Brain microvascular endothelial cell (primary cell): Measurements from ENCODE around the gene KCNJ15.
A peak's percentile ranks its signal among the peaks of the same experiment; 100 is the strongest.

Experiments
- DNase-seq: peaks from one replicate; pipeline ENCODE4 v3.0.0-alpha.2; 2020
- H3K27ac ChIP-seq: fragments of 250-450 bp; sonication (Bioruptor Pico); 2 replicates; pipeline ENCODE4 v1.5.1; 2020; ENCODE audit warnings: mild to moderate bottlenecking, moderate library complexity
- H3K27me3 ChIP-seq: fragments of 250-450 bp; sonication (Bioruptor Pico); replicated peaks from 2 replicates; pipeline ENCODE4 v1.5.1; 2020; ENCODE audit warnings: mild to moderate bottlenecking
- H3K36me3 ChIP-seq: fragments of 250-450 bp; sonication (Bioruptor Pico); replicated peaks from 2 replicates; pipeline ENCODE4 v1.5.1; 2020; ENCODE audit warnings: mild to moderate bottlenecking
- H3K4me3 ChIP-seq: 2 replicates; pipeline ENCODE4 v1.5.1; 2011; ENCODE audit warnings: low read depth, mild to moderate bottlenecking, control low read depth, low read length, moderate library complexity
- in situ Hi-C: cut with HindIII; loops from 2 replicates; pipeline ENCODE4 v1.10.0; 2017; ENCODE audit warnings: low sequenced_read_pairs, low pct_ligation_motif_present
- TF ChIP-seq, protein P1 (sequence below): IDR thresholded peaks from 2 replicates; pipeline ENCODE4 v1.5.1; 2011; ENCODE audit warnings: low read depth, mild to moderate bottlenecking, moderate library complexity, low read length, control low read depth, inconsistent platforms; ENCODE audit errors: missing control alignments

The KCNJ15 gene

DNA sequence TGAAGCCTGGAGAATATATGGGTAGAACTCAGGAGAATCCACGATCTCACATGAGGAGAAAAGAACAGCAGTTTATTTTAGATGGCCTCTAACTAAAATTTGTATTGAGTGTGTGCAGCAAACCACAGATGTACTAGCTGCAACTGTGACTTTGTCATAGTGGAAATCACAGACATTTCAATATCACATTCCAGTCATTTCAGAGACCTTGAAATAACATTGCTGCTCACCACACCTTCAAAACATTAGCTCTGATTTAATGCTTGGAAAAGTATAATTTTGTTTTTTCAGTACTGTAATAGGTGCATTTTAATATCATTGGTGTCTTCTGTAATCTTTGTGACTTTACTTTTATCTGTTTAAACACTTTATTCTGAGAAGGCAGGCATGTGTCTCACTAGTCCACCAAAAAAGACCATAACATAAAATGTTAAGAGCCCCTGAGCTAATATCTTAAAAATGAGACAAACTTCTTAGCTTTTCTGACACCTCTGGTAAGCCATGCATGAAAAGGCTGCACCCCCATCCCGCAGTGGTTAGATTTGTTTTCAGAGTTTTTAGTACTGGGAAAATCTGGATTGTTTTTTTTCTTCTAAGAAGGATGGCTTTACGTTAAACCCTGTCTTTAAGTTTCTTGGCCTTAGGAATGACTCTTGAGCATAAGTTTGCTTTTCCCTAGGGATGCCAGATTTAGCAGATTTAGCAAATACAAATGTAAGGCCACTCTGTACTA, 30.1 kb downstream of the KCNJ15 start:
- H3K27me3 ChIP-seq: no peaks in the 10 kb centered on the region
- no peak overlapping the region for H3K4me3 ChIP-seq
- DNase-seq: no peak
- peak overlapping the region; percentile 37 for H3K27ac ChIP-seq
- in situ Hi-C loops: no loop called here
- TF ChIP-seq, protein P1, sequence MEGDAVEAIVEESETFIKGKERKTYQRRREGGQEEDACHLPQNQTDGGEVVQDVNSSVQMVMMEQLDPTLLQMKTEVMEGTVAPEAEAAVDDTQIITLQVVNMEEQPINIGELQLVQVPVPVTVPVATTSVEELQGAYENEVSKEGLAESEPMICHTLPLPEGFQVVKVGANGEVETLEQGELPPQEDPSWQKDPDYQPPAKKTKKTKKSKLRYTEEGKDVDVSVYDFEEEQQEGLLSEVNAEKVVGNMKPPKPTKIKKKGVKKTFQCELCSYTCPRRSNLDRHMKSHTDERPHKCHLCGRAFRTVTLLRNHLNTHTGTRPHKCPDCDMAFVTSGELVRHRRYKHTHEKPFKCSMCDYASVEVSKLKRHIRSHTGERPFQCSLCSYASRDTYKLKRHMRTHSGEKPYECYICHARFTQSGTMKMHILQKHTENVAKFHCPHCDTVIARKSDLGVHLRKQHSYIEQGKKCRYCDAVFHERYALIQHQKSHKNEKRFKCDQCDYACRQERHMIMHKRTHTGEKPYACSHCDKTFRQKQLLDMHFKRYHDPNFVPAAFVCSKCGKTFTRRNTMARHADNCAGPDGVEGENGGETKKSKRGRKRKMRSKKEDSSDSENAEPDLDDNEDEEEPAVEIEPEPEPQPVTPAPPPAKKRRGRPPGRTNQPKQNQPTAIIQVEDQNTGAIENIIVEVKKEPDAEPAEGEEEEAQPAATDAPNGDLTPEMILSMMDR: no peak
- H3K36me3 ChIP-seq: no peaks in the 10 kb centered on the region

DNA sequence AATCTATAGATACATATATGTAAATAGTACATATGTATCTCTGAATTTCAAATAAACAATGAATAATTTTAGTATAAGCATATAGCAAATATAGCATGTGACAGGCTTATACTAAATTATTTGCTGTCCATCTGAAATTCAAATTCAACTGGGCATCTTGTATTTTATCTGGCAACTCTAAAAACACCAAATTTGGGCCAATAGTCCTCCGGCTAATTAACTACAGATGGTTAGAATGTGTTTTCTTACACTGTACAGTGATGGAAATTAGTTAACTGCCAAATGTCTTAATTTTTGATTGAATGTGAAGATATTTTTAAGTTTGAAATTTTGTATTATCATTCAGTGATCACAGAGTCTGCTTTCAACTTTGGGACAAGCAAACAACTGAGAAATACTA, 30.7 kb downstream of the KCNJ15 start:
- Histone ChIP-seq H3K36me3 (no peaks in the 10 kb centered on the region), H3K27me3 (no peaks in the 10 kb centered on the region), H3K27ac (peak overlapping the region; percentile 37), H3K4me3 (no peak overlapping the region)
- in situ Hi-C loops: no loop called here
- DNase-seq: no peak
- TF ChIP-seq, protein P1: no peak

DNA sequence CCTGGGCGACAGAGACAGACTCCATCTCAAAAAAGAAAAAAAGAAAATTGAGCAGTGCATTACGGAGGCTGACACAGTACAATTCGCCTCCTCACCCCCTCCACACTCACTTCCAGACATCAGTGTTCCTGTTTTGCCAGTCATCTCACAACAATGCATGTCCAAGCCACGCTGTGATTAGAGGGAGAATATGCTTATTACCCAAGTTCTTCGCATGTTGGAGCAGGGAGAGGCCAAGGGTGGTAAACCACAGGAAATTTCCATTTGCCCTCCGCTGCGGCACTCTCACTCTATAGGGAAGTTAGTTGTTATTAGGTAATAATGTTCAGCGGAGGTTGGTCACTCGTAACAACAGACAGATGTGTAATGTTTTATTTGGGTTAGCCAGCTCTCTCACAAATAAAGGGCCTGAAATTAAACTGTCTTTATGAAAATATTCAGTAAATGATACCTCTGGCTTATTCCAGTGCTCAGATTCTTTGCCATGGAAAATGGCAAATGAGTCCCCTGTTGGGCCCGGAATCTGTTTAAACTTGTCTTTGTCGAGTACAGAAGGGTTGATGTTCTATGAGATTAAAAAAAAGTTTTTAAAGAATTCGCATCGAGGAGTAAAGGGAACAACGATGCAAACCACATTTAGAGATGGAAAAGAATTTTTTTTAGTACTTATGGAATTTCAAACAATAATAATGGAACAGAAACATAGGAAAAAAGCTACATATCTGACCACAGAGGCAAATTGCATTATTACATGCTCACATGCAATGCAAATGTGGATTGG, 33.1 kb downstream of the KCNJ15 start:
- no peak overlapping the region for H3K4me3 ChIP-seq
- TF ChIP-seq, protein P1: no peak
- no peaks in the 10 kb centered on the region for H3K27me3 ChIP-seq
- DNase-seq: peak; percentile 99
- in situ Hi-C loops: no loop called here
- H3K27ac ChIP-seq: peak overlapping the region; percentile 92
- no peaks in the 10 kb centered on the region for H3K36me3 ChIP-seq

DNA sequence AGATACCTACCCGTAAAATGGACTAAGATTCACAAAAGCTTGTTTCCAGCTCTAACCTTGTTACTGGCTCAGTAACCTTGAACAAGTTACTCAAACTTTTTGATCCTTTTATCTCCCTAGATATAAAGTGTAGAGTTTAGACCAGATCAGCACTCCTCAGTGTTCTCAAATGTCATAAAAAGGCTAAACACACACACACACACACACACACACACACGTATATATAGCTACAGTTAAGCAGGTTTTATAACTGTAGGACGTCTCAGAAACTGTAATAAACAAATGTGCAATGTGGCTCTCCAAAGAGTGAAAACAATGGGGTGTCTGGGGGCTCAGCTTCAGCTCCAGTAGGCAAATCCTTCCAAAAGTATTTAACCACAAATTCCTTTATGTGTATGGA, 34.0 kb downstream of the KCNJ15 start:
- H3K27ac ChIP-seq: peak overlapping the region; percentile 92
- H3K36me3 ChIP-seq: no peaks in the 10 kb centered on the region
- no peak for DNase-seq
- TF ChIP-seq, protein P1: no peak
- in situ Hi-C loops: no loop called here
- H3K4me3 ChIP-seq: no peak overlapping the region
- H3K27me3 ChIP-seq: no peaks in the 10 kb centered on the region

DNA sequence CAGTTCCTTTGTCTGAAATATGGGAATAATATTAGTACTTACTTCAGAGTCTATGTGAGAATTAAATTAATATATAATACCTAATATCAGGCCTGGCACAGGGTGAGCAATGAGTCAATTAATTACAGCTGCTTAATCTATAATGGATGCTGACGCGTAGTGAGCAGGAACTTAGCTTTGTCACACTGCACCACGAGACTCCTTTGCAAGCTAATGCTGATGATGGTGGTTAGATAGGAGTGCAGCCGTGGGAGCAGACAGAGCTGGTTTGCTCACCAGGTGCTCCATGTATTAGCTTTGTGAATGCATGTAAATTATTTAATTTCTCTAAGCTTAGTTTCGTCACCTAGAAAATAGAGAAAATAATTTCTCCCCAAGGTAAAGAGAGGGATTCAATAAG, 35.1 kb downstream of the KCNJ15 start:
- TF ChIP-seq, protein P1: no peak
- no peaks in the 10 kb centered on the region for H3K27me3 ChIP-seq
- in situ Hi-C loops: no loop called here
- H3K36me3 ChIP-seq: no peaks in the 10 kb centered on the region
- H3K4me3 ChIP-seq: no peak overlapping the region
- peak overlapping the region; percentile 12 for H3K27ac ChIP-seq
- DNase-seq: no peak
